Medulla oblongata (tissue), 1 donor: ENCODE measurements around the gene MSL1.

Experiments used
- DNase-seq: peaks from one replicate; pipeline ENCODE4 v3.0.0-alpha.2; 2015; ENCODE audit errors: extremely low spot score

The MSL1 gene

DNA sequence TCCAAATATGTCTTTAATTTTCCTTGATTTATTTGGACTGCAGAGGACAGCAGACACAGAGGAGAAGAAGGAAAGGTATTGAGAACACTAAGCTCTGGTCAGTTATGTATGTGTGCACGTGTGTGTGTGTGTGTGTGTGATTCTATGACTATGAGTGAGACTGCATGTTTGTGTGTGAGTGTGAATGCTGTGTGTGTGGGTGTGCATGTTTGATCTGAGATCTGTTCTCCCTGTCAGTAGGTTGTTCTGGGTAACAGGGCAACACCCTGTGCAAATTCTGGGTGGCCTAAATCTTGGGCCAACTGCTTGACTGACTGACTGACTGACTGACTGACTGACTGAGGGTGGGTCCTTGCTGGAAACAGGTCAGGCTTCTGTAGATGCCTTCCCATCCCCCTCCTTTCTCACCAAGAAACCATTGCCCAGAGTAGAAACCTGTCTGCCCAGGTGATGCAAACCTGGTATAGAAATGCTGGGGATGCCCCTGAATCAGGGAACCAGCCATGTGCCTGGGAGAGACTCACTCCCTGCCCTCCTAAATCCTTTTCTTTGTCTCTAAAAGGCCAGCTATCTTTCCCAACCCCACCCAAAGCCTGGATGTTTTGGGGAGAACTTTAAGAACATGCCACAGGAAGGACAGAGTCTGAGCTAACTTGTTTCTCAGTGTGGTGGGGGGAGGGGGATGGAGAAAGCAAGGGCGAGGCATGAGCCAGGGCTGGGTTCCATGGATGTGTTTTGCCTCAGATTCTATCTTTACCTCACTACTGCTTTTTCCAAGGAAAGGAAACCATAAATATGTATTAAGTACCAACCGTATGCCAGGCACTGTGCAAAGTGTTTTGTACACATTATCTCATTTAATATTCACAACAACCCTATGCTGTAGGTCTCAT is 16.9 kb upstream of the MSL1 start:
- no peak for DNase-seq

DNA sequence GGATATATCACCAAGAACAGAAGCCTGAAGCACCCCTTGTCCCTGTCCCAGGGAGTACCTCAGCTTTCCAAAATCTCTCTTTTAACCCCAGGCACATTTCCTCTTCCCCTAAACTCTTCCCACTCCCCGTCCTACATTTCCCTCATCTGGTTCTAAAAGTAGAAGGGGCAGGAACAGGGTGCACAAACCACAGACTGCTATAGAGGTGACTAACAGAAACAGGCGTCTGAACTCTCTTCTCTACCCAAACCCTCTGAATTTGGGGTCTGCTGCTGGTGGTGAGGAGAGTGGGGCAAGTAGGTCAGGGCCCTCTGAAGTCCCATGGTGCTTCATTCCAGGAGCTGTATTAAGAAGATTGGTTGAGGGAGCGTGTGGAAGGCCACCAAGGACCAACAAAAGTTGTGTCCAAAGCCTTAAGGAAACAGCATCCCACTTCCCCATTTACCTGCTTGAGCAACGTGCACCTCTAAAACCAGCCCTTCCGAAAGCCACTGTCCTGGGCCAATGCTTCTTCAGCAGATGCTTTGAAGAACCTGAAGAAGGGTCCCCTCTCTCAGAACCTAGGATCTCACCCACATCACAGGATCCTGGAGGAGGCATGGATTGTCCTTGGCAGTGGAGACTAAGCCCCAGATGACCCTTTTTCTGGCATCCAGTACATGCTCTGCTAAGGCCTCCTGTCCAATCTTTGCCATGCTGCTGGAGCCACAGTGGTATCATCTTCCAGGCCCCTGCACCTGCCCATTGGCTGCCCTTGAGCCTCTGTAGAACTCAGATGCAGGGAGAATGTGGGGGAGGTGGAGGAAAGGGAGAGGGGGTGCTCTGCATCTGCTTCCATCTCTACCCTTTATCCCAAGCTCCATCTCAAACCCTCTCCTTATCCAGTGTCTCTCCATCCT is 15.7 kb upstream of the MSL1 start:
- no peak for DNase-seq

DNA sequence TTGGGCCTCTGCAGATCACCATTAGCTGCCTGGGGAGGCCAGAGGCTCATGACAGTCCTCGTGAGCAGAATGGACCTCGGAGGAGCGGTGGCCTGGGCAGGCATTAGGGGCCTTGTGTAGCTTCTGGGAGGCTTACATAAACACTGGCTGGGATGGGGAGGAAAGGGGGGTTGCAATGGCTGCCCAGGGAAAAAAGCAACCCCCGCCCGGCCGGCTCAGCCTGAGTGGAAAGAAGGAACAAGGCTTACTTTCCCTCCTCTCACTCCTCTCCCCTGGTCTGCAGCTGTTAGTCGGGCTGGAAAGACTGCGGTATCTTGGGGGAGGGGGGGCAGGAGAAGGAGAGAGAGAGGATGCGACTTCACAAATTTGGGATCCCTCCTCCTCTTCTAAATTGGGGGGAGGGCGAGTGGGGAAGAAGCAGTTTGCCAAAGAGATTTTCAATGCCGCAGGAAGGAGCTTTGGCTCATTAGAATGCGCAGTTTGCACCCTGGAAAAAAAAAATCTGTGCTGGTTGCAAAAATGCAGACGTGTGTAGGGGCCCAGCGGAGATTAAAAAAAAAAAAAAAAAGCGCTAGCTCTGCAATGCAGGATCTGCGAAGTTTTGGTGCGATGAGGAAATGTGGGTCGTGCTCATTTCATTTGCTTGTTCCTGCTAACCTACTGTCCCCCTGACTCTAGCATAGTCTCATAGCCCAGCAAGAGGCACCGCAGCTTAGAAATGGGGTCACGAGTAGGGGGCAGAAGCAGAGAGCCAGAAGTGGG is 14.8 kb upstream of the MSL1 start:
- no peak for DNase-seq

DNA sequence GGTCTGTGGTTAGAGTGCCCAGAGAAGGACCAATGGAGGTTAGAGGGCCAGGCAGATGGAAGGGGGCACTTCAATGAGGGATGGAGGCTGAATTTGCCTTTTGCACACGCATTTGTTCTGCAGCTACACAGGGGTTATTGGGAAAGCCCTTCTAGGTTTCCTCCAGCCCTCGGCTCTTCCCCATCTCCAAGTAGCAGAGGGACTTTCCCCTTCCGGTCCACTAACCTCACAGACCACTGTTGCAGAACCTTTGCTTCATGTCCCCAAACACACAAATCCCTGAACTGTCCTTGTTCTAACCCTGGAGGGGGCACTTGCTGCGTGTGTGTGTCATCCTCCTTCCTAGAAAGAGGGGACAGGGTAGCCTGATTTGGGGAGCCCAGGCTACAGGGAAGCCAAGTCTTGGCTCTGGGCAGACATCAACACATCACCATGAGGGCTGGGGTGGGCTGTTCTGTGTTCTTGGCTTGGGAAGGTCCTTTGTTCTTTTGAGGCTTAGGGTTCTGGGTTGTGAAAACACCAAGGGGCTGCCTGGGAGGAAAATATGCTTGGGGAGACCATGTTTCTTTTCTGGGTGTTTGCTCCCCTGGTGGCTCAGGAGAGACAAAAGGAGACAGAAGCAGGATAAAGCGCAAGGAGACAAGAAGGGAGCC is 14.1 kb upstream of the MSL1 start:
- peak; percentile 56 for DNase-seq

DNA sequence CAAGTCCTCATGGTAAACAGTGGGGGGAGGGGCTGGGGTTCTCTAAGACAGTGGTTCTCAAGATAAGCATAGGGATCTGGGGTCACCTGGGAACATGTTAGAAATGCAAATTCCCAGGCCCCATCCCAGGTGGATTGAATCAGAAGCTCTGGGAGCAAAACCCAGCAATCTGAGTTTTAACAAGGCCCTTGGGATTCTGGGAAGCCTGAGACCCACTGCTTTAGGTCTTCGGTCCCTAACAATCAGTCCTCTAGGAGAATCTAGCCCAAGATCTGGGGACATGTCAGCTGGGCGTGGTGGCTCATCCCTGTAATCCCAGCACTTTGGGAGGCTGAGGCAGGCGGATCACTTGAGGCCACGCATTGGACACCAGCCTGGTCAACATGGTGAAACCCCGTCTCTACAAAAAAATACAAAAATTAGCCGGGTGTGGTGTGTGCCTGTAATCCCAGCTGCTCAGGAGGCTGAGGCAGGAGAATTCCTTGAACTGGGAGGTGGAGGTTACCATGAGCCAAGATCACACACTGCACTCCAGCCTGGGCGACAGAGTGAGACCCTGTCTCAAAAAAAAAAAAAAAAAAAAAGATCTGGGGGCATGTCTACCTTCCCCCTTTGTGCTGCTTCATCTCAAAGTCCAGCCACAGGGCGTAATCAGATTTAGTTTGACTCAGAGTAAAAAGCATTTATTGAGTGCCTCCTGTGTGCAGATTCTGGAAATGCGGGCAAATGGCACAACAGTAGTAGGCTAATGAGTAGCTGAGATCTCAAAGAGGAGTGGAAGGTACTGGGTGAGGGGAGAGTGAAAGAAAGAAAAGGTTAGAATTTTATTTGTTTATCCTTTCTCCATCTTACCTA is 12.6 kb upstream of the MSL1 start:
- DNase-seq, result no peak

DNA sequence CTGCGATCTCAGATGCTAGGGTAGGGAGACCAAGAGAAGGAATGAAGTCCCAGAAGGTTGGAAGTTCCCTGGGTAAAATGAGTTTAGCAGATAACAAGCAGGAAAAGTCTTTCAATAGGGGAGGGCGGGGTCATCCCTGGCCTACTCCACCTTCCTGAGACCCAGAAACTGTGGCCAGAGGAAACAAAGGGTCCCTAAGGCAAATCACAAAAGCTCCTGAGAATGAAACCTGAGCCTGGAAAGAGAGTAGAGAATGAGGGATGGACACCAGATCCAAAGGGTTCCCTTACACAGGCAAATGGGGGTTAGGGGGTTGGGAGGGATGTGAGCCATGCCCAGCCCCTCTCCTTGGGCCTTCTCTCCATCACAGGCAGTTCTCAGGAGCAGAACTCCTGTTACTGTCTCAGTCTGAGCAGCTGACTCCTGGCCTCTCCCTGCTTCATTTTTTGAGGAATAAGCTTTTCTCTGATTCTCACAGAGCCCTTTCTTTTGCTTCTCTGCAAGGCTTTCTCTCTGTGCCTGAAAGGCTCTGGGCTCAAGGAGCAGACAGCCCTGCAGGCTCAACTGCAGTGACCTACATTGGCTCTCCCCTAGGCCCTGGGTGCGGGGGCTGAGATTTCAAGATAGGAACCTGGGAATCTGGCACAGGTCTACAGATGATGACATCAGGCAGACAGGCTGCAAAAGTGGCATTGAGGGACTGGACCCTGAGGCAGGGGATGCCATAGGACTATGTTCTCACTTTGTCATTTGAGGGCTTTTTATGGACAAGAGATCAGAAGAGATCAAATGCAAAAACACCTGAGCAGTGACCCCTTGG is 11.5 kb upstream of the MSL1 start:
- DNase-seq, result no peak

DNA sequence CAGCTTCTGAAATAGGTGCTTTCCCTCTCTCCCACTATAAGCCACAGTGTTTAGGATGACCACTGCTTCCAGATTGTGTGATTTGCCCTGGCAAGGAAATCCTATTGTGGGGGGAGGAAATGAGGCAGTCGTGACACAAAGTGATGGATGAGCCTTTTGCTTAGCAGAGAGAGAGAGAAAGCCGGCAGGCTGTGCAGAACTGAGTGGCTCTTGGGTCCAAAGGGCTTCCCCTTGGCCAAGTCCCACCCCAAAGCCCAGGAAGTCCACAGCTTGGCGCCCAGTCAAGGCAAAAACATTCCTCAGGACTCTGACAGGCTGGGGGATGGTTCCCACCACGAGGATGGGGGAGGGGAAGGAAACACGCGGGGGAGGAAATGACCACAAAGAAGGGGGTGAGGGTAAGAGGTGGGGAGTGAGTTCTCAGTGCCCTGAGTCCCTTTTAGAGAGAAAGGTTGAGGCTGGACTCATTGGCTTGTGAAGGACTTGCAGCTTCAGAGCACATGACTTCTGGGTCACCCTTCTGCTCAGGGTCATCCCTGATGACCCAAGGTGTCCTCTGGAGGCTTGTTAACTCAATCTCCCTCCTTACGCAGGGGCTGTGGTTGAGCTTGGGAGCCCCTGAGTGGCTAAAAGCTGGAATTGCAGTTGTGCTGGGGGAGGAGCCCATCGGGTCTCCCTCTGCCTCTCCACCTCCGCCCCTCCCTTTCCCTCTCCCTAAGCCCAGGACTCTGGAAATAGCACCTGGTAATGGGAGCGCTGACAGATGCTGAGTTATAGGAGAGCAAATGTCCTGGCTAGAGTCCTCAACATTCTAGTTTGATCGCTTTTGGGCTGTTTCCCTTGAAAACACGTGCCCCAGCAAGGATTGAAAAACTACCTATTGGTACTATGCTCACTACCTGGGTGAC is 10.3 kb upstream of the MSL1 start:
- DNase-seq, result peak; percentile 96

DNA sequence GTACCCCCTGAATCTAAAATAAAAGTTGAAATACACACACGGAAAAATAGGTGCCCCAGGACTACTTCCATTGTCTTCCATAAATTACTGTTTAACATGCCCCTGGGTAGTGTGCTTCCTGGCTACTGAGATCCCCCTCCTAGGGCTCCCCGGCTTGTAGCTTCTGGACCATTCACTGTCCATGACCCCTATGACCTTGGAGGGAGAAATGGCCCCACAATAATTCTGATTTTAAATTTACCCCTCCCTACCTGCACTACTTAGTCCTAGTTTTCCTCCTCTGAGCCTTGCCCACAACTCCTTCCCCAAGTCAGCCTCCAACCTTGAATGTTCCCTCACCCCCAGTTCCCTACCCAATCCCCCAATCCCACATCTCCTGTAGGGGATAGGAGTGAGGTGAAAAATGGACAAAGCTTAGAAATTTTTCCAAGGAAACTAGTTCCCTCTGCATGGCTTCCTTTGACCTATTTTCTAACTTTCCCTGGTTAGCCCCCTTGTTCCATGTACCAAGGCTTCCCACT is 9.5 kb upstream of the MSL1 start:
- DNase-seq, result no peak

DNA sequence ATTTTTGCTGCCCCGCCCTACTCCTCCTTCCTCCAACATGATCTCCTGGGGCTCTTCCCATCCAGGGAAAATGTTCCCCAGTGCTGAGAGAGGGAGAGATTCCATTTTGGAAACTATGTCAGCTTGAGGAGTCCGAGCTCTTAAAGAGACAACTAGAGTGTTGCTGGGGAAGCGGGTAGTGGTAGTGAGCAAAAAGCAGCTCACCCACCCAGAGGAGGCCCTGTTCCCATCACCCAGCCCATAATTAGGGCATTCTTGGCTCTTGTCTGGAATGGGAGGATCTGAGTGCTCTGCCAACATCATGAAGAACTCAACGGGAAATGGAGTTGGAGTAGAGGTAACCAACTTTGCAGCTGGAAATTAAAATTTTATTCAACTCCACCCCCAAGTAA is 9.1 kb upstream of the MSL1 start:
- DNase-seq, result no peak

DNA sequence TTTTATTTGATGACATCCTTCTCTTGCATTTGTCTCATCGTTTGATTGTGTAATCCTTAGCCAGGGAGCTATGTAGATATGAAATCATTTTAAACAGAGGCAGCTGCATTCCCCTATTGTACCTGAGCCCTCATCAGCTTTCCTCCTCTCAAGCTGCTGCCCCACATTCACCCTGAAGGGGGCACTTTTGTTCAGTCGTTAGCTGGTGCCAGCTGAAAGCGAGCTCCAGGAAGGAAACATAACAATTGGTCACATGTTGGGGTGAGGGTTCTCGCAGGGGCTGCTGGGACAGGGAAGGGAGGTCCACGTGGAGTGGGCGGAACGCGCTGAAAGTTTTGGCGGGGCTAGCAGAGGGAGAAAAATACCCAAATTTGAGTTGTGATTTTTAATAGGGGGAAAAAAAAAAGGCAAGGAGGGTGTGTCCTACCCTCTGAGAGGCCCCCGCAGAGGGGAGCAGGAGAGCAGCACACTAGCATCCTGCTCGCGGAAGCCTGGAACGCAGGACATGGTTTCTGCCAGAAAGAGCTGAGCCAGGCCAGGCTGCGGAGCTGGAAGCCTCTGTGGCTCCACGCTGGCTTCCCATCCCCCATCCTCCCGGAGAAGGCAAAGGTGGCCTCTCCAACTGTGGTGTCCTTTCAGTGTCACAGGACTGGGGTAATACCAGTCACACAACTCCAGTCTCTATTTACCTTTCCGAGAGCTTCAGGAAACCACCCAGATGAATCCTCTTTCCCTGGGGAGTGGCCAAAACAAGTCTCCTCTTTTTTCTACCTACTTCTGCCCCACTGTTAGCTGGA is 8.5 kb upstream of the MSL1 start:
- peak; percentile 98 for DNase-seq

DNA sequence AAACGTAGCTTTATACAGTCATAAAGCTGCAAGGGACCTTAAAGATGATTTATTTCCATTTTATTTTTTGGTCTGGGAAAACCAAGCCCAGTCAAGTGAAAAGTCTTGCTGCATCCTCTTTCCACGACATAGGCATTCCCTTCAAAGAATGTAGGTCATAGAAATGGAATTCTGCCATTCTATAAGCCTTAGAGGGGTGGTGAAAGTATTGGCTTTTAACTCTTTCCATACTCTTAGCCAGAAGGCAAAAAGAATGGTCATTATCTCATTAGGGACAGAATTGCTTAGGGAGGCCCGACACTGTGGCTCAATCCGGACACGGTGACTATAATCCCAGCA is 7.9 kb upstream of the MSL1 start:
- DNase-seq, result no peak

DNA sequence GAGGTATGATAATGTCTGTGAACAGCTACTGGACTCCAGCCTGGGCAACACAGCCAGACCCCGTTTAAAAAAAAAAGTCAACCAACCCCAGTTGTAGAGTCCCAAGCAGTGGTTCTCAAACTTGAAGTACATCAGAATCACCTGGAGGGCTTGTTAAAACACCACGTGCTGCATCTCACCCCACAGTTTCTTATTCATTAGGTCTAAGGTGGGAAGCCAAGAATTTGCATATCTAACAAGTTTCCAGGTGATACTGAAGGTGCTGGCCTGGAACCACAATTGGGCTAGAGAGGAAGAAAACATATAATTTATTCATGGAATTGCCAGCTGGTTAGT is 6.7 kb upstream of the MSL1 start:
- DNase-seq, result no peak

DNA sequence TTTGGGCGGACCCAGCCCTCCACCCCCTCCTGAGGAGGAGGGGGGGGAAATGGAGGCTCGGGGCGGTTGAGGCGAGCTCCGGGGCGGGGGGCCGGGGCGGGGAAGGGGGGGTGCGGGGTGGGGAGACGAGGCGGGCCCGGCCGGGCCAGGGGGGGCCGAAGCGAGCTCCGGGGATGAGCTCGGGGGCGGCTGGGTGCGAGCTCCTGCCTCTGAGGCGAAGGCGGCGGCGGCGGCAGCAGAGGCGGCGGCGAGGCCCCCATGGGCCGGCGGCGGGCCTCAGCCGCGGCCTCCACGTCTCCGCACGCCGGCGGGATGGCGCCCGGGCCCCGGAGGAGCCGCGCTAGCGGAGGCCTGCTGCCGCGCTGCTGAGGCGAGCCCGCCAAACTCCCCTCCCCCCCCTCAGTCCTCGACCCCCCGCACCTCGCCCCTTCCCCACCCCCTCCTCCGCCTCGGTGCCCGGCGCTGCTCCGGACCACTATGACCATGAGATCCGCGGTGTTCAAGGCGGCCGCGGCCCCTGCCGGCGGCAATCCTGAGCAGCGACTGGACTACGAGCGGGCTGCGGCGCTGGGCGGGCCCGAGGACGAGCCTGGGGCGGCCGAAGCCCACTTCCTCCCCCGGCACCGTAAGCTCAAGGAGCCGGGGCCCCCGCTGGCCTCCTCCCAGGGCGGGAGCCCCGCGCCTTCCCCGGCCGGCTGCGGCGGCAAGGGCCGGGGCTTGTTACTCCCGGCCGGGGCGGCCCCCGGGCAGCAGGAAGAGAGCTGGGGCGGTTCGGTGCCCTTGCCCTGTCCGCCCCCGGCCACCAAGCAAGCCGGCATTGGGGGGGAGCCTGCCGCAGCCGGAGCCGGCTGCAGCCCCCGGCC is 596 bp downstream of the MSL1 start:
- DNase-seq, result no peak

DNA sequence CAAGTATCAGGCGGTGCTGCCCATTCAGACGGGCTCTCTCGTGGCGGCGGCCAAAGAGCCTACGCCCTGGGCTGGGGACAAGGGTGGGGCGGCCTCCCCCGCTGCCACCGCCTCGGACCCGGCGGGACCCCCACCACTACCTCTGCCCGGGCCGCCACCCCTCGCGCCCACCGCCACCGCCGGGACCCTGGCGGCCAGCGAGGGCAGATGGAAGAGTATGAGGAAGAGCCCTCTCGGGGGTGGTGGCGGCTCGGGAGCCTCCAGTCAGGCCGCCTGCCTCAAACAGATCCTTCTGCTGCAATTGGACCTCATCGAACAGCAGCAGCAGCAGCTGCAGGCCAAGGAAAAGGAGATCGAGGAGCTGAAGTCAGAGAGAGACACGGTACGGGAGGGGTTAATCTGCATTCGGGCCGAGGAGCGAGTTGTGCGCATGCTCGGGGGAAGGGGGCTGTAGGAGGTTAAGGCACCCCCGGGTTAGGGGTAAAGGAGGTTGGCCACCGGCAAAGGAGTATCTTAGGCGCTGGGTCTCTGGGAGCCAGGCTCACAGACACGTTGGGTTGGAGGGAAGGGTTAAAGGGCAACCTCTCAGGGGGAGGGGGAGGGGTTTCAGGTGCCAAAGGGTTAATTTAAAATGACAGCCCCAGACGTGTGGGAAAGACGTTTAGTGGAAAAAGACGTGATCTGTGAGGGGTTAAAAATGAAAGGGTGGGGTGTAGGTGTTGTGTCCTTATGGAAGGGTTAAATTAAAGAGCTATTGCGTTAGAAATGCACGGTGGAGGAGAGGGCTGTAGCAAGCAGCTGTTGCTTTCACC is 1.4 kb downstream of the MSL1 start:
- no peak for DNase-seq

DNA sequence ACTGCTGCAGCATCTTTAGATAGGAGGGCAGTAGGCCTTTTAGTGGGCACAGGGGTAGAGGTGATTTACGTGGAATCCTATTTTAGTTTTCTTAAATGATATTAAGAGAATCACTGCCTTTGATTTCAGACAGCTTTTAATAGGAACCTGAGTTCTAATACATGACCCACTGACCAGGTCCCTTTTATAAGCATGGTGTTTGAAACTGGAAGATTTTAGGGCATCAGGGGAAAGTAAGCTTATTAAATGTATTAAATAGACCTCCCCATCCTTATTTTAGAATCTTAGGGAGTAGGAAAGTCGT is 2.0 kb downstream of the MSL1 start:
- DNase-seq, result no peak
